HEK293 (cell line): Measurements from ENCODE around the gene CLN3.

Experiments
- SP2 ChIP-seq: fragments of 450-650 bp; formaldehyde crosslinking; IDR thresholded peaks from 2 replicates; pipeline ENCODE4 v1.5.1; 2016; ENCODE audit warnings: missing biosample characterization, missing genetic modification characterization
- SP7 ChIP-seq: fragments of 450-650 bp; formaldehyde crosslinking; IDR thresholded peaks from 2 replicates; pipeline ENCODE4 v1.5.1; 2016; ENCODE audit warnings: missing biosample characterization, missing genetic modification characterization
- YY1 ChIP-seq: fragments of 450-650 bp; formaldehyde crosslinking; IDR thresholded peaks from 2 replicates; pipeline ENCODE4 v1.5.1; 2018; ENCODE audit warnings: missing biosample characterization, missing genetic modification characterization
- ZBTB8A ChIP-seq: fragments of 450-650 bp; formaldehyde crosslinking; IDR thresholded peaks from 2 replicates; pipeline ENCODE4 v1.5.1; 2016; ENCODE audit warnings: missing biosample characterization, missing genetic modification characterization
- ZNF174 ChIP-seq: fragments of 450-650 bp; formaldehyde crosslinking; IDR thresholded peaks from 2 replicates; pipeline ENCODE4 v1.5.0; 2017; ENCODE audit warnings: missing biosample characterization, mild to moderate bottlenecking, missing genetic modification characterization
- ZNF214 ChIP-seq: fragments of 450-650 bp; formaldehyde crosslinking; IDR thresholded peaks from 2 replicates; pipeline ENCODE4 v1.5.1; 2017; ENCODE audit warnings: missing biosample characterization, mild to moderate bottlenecking, missing genetic modification characterization, borderline replicate concordance
- ZNF501 ChIP-seq: fragments of 450-650 bp; formaldehyde crosslinking; IDR thresholded peaks from 2 replicates; pipeline ENCODE4 v1.5.1; 2016; ENCODE audit warnings: missing biosample characterization, missing genetic modification characterization
- ZNF514 ChIP-seq: fragments of 450-650 bp; formaldehyde crosslinking; IDR thresholded peaks from 2 replicates; pipeline ENCODE4 v1.5.1; 2016; ENCODE audit warnings: missing biosample characterization, missing genetic modification characterization
- ZNF561 ChIP-seq: fragments of 450-650 bp; IDR thresholded peaks from 2 replicates; pipeline ENCODE4 v1.5.1; 2018; ENCODE audit warnings: missing biosample characterization, missing genetic modification characterization, borderline replicate concordance
- ZNF785 ChIP-seq: fragments of 450-650 bp; formaldehyde crosslinking; IDR thresholded peaks from 2 replicates; pipeline ENCODE4 v1.5.1; 2016; ENCODE audit warnings: missing biosample characterization, missing genetic modification characterization
- TF ChIP-seq, protein P1 (sequence below): fragments of 450-650 bp; formaldehyde crosslinking; IDR thresholded peaks from 2 replicates; pipeline ENCODE4 v1.5.1; 2016; ENCODE audit warnings: missing biosample characterization, missing genetic modification characterization
- TF ChIP-seq, protein P2 (sequence below): fragments of 450-650 bp; formaldehyde crosslinking; IDR thresholded peaks from 2 replicates; pipeline ENCODE4 v1.5.1; 2017; ENCODE audit warnings: missing biosample characterization, missing genetic modification characterization
- TF ChIP-seq, protein P3 (sequence below): fragments of 450-650 bp; formaldehyde crosslinking; IDR thresholded peaks from 2 replicates; pipeline ENCODE4 v1.5.1; 2016; ENCODE audit warnings: missing biosample characterization, missing genetic modification characterization, low read depth

DNA sequence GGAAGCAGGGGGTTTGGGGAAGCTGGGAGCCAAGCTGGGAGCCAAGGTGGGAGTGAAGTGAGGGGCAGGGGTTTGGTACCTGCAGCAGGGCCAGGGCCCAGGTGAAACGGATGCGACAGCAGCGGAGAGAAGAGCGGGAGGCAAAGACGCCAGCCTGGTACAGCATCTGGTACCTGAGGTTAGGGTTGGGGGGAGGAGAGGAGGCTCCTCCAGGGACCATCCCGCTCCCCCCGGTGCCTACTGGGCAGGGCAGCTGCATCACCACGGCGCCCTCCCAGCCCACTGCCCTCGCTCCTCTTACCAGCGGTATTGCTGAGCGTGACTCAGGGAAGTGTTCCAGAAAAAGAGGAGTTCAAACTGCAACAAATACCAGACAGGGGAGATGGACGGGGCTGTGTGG is 9.8 kb downstream of the CLN3 start:
- no peak for TF ChIP-seq YY1 (tag by site-specific recombination)
- TF ChIP-seq, protein P1, sequence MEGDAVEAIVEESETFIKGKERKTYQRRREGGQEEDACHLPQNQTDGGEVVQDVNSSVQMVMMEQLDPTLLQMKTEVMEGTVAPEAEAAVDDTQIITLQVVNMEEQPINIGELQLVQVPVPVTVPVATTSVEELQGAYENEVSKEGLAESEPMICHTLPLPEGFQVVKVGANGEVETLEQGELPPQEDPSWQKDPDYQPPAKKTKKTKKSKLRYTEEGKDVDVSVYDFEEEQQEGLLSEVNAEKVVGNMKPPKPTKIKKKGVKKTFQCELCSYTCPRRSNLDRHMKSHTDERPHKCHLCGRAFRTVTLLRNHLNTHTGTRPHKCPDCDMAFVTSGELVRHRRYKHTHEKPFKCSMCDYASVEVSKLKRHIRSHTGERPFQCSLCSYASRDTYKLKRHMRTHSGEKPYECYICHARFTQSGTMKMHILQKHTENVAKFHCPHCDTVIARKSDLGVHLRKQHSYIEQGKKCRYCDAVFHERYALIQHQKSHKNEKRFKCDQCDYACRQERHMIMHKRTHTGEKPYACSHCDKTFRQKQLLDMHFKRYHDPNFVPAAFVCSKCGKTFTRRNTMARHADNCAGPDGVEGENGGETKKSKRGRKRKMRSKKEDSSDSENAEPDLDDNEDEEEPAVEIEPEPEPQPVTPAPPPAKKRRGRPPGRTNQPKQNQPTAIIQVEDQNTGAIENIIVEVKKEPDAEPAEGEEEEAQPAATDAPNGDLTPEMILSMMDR, result no peak
- TF ChIP-seq, protein P2, sequence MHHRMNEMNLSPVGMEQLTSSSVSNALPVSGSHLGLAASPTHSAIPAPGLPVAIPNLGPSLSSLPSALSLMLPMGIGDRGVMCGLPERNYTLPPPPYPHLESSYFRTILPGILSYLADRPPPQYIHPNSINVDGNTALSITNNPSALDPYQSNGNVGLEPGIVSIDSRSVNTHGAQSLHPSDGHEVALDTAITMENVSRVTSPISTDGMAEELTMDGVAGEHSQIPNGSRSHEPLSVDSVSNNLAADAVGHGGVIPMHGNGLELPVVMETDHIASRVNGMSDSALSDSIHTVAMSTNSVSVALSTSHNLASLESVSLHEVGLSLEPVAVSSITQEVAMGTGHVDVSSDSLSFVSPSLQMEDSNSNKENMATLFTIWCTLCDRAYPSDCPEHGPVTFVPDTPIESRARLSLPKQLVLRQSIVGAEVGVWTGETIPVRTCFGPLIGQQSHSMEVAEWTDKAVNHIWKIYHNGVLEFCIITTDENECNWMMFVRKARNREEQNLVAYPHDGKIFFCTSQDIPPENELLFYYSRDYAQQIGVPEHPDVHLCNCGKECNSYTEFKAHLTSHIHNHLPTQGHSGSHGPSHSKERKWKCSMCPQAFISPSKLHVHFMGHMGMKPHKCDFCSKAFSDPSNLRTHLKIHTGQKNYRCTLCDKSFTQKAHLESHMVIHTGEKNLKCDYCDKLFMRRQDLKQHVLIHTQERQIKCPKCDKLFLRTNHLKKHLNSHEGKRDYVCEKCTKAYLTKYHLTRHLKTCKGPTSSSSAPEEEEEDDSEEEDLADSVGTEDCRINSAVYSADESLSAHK, result no peak
- no peak for TF ChIP-seq ZNF214 (tag by site-specific recombination)
- TF ChIP-seq ZBTB8A, result no peak
- no peak for TF ChIP-seq ZNF501 (tag by site-specific recombination)
- TF ChIP-seq, protein P3, sequence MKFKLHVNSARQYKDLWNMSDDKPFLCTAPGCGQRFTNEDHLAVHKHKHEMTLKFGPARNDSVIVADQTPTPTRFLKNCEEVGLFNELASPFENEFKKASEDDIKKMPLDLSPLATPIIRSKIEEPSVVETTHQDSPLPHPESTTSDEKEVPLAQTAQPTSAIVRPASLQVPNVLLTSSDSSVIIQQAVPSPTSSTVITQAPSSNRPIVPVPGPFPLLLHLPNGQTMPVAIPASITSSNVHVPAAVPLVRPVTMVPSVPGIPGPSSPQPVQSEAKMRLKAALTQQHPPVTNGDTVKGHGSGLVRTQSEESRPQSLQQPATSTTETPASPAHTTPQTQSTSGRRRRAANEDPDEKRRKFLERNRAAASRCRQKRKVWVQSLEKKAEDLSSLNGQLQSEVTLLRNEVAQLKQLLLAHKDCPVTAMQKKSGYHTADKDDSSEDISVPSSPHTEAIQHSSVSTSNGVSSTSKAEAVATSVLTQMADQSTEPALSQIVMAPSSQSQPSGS (tag by site-specific recombination), result no peak
- TF ChIP-seq ZNF514 (tag by site-specific recombination), result no peak
- no peak for TF ChIP-seq ZNF561
- no peak for TF ChIP-seq SP7 (tag by site-specific recombination)
- TF ChIP-seq ZNF174 (tag by site-specific recombination), result no peak
- TF ChIP-seq SP2, result no peak
- no peak for TF ChIP-seq ZNF785 (tag by site-specific recombination)
